ENCODE results near the gene CPED1. TPM values are rescaled to one million over a fixed set of nuclear protein-coding genes. Genes with fewer than 3 reads are reported as not detected.

Gene CPED1
- total RNA-seq, 1 donor from 2014 or later: 0.26 TPM

DNA sequence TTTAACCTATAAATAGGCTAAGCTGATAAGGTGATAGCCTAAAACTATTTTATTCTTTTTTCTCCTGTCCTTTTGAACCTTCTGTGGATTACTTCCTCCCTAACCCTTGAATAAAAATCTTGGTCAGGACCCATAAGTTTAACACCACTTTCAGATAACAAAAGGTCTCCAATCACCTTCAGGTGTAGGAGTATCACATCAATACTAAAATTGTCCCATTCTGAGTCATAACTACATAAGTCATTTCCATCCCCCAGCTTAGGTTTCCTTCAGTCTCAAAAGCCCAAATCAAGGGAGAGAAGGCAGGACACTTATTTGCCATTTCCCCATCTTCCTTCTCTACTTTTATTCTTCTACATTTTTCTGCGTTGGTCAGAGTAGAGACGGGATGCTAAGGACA lies 283.4 kb downstream of the CPED1 start:
- FAIRE-seq (no peak), DNase-seq (ENCODE audit: low read depth) (no peak)
- Histone ChIP-seq H3K27me3 (ENCODE audit: control insufficient read depth, insufficient read depth, low read length) (no peaks in the 10 kb centered on the region), H3K36me3 (ENCODE audit: control insufficient read depth, insufficient read depth, low read length) (no peaks in the 10 kb centered on the region), H3K4me3 (ENCODE audit: low read depth, low read length) (no peak overlapping the region)
- TF ChIP-seq, protein P1, sequence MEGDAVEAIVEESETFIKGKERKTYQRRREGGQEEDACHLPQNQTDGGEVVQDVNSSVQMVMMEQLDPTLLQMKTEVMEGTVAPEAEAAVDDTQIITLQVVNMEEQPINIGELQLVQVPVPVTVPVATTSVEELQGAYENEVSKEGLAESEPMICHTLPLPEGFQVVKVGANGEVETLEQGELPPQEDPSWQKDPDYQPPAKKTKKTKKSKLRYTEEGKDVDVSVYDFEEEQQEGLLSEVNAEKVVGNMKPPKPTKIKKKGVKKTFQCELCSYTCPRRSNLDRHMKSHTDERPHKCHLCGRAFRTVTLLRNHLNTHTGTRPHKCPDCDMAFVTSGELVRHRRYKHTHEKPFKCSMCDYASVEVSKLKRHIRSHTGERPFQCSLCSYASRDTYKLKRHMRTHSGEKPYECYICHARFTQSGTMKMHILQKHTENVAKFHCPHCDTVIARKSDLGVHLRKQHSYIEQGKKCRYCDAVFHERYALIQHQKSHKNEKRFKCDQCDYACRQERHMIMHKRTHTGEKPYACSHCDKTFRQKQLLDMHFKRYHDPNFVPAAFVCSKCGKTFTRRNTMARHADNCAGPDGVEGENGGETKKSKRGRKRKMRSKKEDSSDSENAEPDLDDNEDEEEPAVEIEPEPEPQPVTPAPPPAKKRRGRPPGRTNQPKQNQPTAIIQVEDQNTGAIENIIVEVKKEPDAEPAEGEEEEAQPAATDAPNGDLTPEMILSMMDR (IDR thresholded peaks at IDR 0.05; ENCODE audit: insufficient read depth, low read length, severe bottlenecking): no peak

DNA sequence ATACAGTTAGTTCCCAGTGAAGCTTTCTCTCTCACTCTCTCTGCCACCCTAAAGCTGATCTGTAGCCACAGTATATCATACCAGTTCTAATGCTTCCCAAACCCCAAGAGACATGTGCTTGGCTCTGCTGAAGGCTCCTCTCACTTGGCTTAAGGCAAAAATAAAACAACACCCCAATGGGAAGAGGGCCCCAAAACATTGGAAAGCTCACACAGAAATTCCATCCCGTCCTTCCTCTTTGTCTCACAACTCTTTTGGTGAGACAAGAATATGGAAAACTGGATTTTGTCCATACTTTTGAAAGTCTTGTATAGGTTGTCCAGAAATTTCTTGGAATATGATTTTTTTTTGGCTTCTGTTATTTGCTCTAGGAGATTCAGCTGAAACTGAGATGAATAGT lies 284.2 kb downstream of the CPED1 start:
- DNase-seq (ENCODE audit: low read depth) (no peak), FAIRE-seq (peak; percentile 7)

DNA sequence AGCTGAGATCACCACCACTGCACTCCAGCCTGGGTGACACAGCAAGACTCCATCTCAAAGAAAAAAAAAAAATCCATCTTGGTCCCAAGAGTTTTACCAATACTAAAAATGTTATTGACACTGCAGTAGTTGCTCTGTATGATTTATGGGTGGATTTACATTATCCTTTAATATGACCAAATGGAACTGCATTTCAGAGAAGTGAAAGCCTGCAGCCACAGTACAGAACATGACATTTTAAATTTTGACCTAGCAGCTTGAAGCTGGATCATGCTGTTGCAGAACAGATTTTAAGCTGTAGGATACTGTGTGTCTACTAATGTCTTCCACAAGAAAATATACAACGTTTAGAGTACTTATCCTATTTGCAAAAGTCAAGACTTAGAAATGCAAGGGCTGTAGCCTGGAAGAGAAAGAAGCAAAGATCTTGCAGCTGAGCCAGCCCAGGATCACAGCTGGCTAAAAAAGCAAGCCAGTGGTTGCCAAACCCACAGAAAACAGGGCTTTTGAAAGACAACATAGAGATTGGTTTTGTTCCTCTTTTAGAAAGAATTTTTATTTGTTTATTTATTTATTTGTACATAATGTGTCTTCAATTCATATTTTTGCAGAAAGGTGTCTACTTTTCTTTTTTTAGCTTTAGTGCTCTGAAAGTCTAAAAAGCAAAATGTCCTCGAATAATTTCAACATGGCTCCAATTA lies 285.1 kb downstream of the CPED1 start:
- H3K36me3 ChIP-seq (ENCODE audit: control insufficient read depth, insufficient read depth, low read length): no peaks in the 10 kb centered on the region
- H3K27me3 ChIP-seq (ENCODE audit: control insufficient read depth, insufficient read depth, low read length): no peaks in the 10 kb centered on the region
- DNase-seq (ENCODE audit: low read depth) (no peak), FAIRE-seq (no peak)
- H3K4me3 ChIP-seq (ENCODE audit: low read depth, low read length): no peak overlapping the region
- TF ChIP-seq, protein P1 (IDR thresholded peaks at IDR 0.05; ENCODE audit: insufficient read depth, low read length, severe bottlenecking): no peak

More for the DNA sequence above, 284.2 kb downstream of the CPED1 start:
- TF ChIP-seq, protein P1 (IDR thresholded peaks at IDR 0.05; ENCODE audit: insufficient read depth, low read length, severe bottlenecking): no peak
- Histone ChIP-seq H3K36me3 (ENCODE audit: control insufficient read depth, insufficient read depth, low read length) (no peaks in the 10 kb centered on the region), H3K4me3 (ENCODE audit: low read depth, low read length) (no peak overlapping the region), H3K27me3 (ENCODE audit: control insufficient read depth, insufficient read depth, low read length) (no peaks in the 10 kb centered on the region)

DNA sequence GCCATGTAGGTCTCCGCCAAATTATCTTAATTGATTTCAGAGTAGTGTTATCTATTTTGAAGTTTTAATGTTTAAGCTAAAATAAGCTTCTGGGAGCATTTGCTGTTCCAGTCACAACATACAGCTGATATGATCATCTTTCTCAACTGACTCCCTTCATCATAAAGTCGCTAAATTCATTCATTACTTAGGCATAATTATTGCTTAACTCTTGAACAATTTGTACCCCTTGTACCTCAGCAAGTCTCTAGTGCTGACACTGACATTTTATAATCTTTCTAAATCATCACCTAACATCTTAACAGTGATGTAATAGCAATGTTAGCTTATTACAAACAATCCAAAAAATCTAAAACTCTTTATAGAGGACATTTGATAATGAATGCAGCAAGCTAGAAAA lies 286.0 kb downstream of the CPED1 start:
- no peaks in the 10 kb centered on the region for H3K27me3 ChIP-seq (ENCODE audit: control insufficient read depth, insufficient read depth, low read length)
- H3K36me3 ChIP-seq (ENCODE audit: control insufficient read depth, insufficient read depth, low read length): no peaks in the 10 kb centered on the region
- H3K4me3 ChIP-seq (ENCODE audit: low read depth, low read length): no peak overlapping the region
- DNase-seq (ENCODE audit: low read depth) (no peak), FAIRE-seq (no peak)
- TF ChIP-seq, protein P1 (IDR thresholded peaks at IDR 0.05; ENCODE audit: insufficient read depth, low read length, severe bottlenecking): no peak

DNA sequence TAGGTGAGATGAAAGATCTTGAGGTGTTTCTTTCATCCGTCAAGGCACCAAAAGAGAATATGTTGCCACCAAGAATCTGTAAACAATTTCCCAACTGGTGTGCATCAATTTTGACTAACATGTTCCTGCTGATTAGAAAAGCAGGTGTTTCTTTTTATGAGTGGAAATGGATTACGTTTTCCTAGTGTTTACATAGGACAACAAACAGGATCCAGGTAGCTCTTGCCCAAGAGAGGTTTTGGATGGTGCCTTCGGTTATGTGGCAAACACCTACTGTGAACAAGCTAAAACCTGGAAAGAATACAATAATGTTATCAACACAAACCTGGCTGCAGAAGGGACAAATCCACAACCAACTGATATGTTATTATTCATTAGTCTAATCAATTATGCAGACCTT lies 286.7 kb downstream of the CPED1 start:
- Histone ChIP-seq H3K27me3 (ENCODE audit: control insufficient read depth, insufficient read depth, low read length) (no peaks in the 10 kb centered on the region), H3K4me3 (ENCODE audit: low read depth, low read length) (no peak overlapping the region), H3K36me3 (ENCODE audit: control insufficient read depth, insufficient read depth, low read length) (no peaks in the 10 kb centered on the region)
- no peak for FAIRE-seq
- no peak for DNase-seq (ENCODE audit: low read depth)
- TF ChIP-seq, protein P1 (IDR thresholded peaks at IDR 0.05; ENCODE audit: insufficient read depth, low read length, severe bottlenecking): no peak

DNA sequence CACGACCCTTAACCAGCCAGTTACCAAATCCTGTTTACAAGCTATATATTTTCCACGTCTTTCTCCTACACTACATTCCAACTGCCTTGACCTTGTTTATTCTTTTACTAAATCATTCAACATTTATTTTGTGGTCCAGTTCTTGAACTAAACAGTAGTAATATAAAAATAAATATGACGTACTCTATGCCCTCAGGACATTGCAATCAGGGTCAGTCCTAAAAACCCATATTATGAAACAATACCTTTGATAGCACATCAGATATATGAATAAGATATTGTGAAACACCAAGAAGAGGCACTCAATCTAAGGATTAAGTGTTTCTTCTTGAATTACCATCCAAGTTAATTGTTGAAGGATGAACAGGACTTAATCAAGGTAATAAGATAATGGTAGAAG lies 287.8 kb downstream of the CPED1 start:
- TF ChIP-seq, protein P1 (IDR thresholded peaks at IDR 0.05; ENCODE audit: insufficient read depth, low read length, severe bottlenecking): no peak
- Histone ChIP-seq H3K27me3 (ENCODE audit: control insufficient read depth, insufficient read depth, low read length) (no peaks in the 10 kb centered on the region), H3K36me3 (ENCODE audit: control insufficient read depth, insufficient read depth, low read length) (no peaks in the 10 kb centered on the region), H3K4me3 (ENCODE audit: low read depth, low read length) (no peak overlapping the region)
- no peak for DNase-seq (ENCODE audit: low read depth)
- FAIRE-seq: no peak
